GM13976 (cell line): Measurements from ENCODE around the gene EYA4.

Source experiments
- DNase-seq: peaks from one replicate; pipeline ENCODE4 v3.0.0; 2012; ENCODE audit warnings: low spot score
- CTCF ChIP-seq: IDR thresholded peaks from 2 replicates; pipeline ENCODE4 v1.5.1; 2012; ENCODE audit warnings: borderline replicate concordance, mild to moderate bottlenecking; ENCODE audit not compliant: insufficient read depth; ENCODE audit errors: extremely low read depth, missing control alignments, control extremely low read depth
- in situ Hi-C: fragments of 300-500 bp; cut with MboI; formaldehyde crosslinking; loops from one replicate; pipeline ENCODE4 v1.12.0; 2022; ENCODE audit warnings: low sequenced_read_pairs, mixed read lengths, inconsistent platforms; ENCODE audit not compliant: unreplicated experiment

Gene EYA4

DNA sequence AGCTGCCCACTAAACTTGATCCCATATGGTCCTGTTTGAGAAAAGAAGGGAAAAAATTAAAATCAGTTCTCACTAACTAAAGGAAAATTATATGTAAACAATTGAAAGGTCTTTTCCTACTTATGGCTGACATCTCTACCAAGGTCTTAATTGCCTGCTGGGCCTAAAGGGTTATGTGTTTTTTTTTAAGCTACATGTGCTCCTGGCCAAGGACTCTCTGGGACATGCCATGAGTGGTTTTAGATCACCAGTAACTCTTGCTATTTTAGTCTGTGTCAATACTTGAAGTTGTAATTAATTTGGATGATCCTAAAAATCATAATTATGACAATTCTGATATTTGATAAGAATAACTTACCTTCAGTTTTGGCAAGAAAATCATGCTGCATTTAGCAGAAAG is 35.9 kb upstream of the EYA4 start:
- no peak for TF ChIP-seq CTCF
- no peak for DNase-seq
- in situ Hi-C loops: no loop called here

- in situ Hi-C loops: no loop called here
- no peak for DNase-seq
- no peak for TF ChIP-seq CTCF
Observed at GRCh38 chr6:133206942-133207341, 34.2 kb upstream of the EYA4 start.

DNA sequence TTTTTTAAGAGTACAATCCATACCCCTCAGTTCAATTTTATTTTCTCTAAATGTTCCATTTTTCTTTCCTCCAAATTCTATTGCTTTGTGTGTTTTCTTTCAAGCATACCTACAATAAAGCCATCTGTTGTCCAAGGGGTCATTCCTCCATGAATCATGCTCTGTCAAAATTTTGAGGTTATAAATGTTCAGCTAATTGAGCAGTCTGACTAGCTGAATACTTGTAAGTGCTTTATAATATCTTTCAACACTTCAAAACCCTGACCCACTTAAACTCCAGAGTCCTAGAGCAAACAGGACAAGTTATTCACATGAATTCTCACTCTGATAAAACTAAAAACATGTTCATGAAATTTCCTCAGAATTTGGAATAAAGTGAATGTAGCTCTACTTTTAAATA is 33.4 kb upstream of the EYA4 start:
- TF ChIP-seq CTCF: no peak
- DNase-seq: no peak
- in situ Hi-C loops: no loop called here

- in situ Hi-C loops: no loop called here
- no peak for DNase-seq
- TF ChIP-seq CTCF: no peak
Observed at GRCh38 chr6:133208183-133208755, 32.9 kb upstream of the EYA4 start.

DNA sequence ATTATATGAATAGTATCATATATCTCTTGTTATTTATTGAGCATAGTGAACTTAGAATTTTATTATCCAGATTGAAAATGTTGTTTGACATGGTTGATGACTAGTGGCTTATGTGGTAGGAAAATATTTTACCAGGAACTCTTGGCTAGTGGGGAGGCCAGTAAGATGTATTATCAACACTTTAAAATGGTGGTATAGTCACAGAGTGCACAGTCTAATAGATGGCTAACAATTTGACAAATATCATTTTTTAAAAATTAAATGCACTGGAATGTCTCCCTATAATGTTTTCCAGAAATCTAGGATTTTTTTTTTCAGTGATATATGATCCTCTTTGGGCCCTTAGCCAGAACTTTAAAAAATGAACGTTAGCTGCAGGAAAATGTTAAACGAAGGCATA is 26.9 kb upstream of the EYA4 start:
- in situ Hi-C loops: no loop called here
- no peak for TF ChIP-seq CTCF
- DNase-seq: no peak

- TF ChIP-seq CTCF: no peak
- in situ Hi-C loops: no loop called here
Observed at GRCh38 chr6:133218852-133219251, 22.3 kb upstream of the EYA4 start.

More at GRCh38 chr6:133218852-133219251, 22.3 kb upstream of the EYA4 start:
- no peak for DNase-seq
